BJ (cell line): ENCODE results near the gene ATRAID. TPM values are rescaled to one million over a fixed set of nuclear protein-coding genes. Genes with fewer than 3 reads are reported as not detected.

Experiments
- CTCF ChIA-PET: fragments of 350-600 bp; formaldehyde crosslinking; extraction: SDS; loops from one replicate; lab custom pipeline; 2021; ENCODE audit warnings: antibody characterized with exemption, inconsistent platforms; lab: Yijun Ruan, JAX
- POLR2A ChIA-PET: fragments of 300-600 bp; sonication (Branson Sonifier 250); formaldehyde crosslinking; extraction: SDS; loops from one replicate; lab custom pipeline; 2021; ENCODE audit warnings: antibody characterized with exemption; lab: Charles Lee
- DNase-seq: peaks from one replicate; pipeline ENCODE4 v3.0.0-alpha.2; 2011; ENCODE audit warnings: low read depth
- H3K27me3 ChIP-seq: 2 replicates; pipeline ENCODE4 v1.6.0; 2011; ENCODE audit warnings: low read length; ENCODE audit not compliant: control insufficient read depth, insufficient read depth
- H3K36me3 ChIP-seq: 2 replicates; pipeline ENCODE4 v1.5.1; 2011; ENCODE audit warnings: low read length; ENCODE audit not compliant: control insufficient read depth, insufficient read depth
- H3K4me3 ChIP-seq: 2 replicates; pipeline ENCODE4 v1.5.1; 2011; ENCODE audit warnings: low read depth, mild to moderate bottlenecking, control low read depth, low read length
- CTCF ChIP-seq: IDR thresholded peaks from 2 replicates; pipeline ENCODE4 v1.5.1; 2011; ENCODE audit warnings: low read depth, mild to moderate bottlenecking, control low read depth, inconsistent platforms, low read length, moderate library complexity; ENCODE audit not compliant: insufficient read depth
- polyA plus RNA-seq: library from polyadenylated mRNA; depleted of rRNA; stranded (reverse); fragments of >200 nt; gene quantifications from 2 replicates; pipeline ENCODE4 v1.2.3, GENCODE V29; 2011

The ATRAID gene
- polyA plus RNA-seq, 1 experiment = 217 TPM

DNA sequence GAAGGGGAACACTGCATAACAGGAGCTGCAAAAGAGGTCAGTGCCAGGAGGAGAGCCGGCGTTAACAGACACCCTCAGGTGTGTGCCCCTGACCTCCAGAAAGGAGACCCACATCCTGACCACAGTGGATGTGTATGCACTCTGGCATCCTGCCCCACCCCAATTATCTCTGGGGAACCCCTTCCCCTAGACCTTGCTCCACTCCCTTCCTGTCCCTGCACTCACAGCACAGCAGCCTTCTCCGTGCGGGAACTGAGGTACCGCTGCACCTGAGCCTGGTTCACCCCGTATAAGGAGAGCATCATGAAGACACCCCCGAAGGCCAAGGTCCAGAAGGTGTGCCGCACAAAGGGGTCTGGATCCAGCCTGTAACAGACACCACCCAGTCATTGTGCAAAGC, 7.3 kb upstream of the ATRAID start:
- no peak overlapping the region for H3K4me3 ChIP-seq
- DNase-seq = no peak
- POLR2A ChIA-PET = no interaction called here
- no peaks in the 10 kb centered on the region for H3K27me3 ChIP-seq
- CTCF ChIA-PET = interaction anchor here (1.8 kb wide), 1 partner anchor 13 kb away, joined by 7 read pairs; no protein-coding TSS in a partner anchor
- no peak for TF ChIP-seq CTCF
- peaks cover 21% of the 10 kb centered on the region for H3K36me3 ChIP-seq

DNA sequence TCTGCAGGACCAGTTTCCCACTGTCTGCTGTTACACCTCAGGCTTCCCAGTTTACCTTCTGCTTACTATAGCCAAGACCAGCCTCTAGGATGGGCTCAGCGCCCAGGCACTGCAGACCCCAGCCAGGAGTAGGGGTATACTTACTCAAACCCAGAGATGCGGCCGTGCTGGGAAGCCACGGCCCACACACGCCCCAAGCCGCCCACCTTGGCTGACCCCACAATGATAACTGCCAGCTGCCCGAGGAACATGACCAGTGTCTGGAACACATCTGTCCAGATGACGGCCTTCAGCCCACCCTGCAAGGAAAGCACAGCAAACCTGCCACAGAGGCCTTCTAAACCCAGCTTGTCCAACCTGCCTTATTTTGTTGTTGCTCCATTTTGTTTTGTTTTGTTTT, 6.6 kb upstream of the ATRAID start:
- ChIA-PET POLR2A (no interaction called here), CTCF (interaction anchor here (1.2 to 1.8 kb wide), 3 partner anchors 8 to 14 kb away, joined by 3 to 7 read pairs (median 4); no protein-coding TSS in a partner anchor)
- Histone ChIP-seq H3K36me3 (peaks cover 20% of the 10 kb centered on the region), H3K27me3 (no peaks in the 10 kb centered on the region), H3K4me3 (no peak overlapping the region)
- no peak for TF ChIP-seq CTCF
- DNase-seq = no peak

GRCh38 chr2:27206346-27206745, 5.5 kb upstream of the ATRAID start:
- POLR2A ChIA-PET = no interaction called here
- Histone ChIP-seq H3K36me3 (peaks cover 17% of the 10 kb centered on the region), H3K4me3 (no peak overlapping the region), H3K27me3 (no peaks in the 10 kb centered on the region)
- no peak for TF ChIP-seq CTCF
- no peak for DNase-seq
- CTCF ChIA-PET = interaction anchor here (1.2 to 1.3 kb wide), 3 partner anchors 10 to 97 kb away, joined by 3 to 4 read pairs (median 3); no protein-coding TSS in a partner anchor

- no peak for DNase-seq
- no peak for TF ChIP-seq CTCF
- Histone ChIP-seq H3K4me3 (no peak overlapping the region), H3K36me3 (peaks cover 11% of the 10 kb centered on the region), H3K27me3 (no peaks in the 10 kb centered on the region)
- POLR2A ChIA-PET = no interaction called here
- CTCF ChIA-PET = interaction anchor here (0.9 kb wide), 1 partner anchor 14 kb away, joined by 3 read pairs; no protein-coding TSS in a partner anchor
These were observed 3.3 kb upstream of the ATRAID start for GRCh38 chr2:27208486-27209050.

DNA sequence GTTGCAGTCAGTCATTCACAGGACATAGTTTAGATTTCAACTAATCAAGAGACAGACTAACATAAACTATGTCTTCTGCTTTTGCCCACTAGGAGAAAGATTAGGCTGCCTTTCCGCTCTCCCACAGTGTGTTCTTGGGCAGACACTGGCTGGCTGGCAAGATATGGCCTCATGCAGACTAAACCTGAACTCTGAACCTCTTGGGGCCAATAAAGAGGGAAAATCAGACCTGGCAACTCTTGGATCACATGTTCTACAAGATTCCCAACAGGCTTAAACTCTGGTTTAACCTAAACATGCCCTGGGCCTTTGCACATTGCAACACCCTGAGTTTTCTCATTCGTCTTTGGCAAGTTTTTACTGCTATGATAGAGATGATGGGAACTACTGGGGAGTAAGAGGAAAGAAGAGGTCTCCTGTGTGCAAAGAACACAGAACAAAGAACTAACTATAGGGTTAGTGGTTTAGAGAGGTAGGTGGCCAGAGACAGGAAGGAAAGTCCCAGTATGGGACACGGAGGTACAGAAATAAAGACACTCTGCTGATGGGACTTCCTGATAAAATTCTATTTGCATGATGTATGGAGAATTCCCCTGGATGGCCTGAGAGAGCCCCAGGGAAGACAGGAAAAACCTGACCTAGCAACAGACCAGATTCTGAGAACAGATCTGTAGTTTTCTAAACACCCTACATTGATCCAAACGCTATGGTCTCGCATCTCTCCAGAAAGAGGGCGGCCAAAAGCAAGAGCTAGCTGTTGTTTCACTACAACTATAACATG, 2.0 kb upstream of the ATRAID start:
- no peak for DNase-seq

More for the DNA sequence above, 2.0 kb upstream of the ATRAID start:
- ChIA-PET CTCF (no interaction called here), POLR2A (no interaction called here)
- Histone ChIP-seq H3K4me3 (no peak overlapping the region), H3K36me3 (peaks cover 11% of the 10 kb centered on the region), H3K27me3 (no peaks in the 10 kb centered on the region)
- no peak for TF ChIP-seq CTCF
